Esophagus squamous epithelium (tissue), 5 donors: ENCODE measurements around the gene BOD1. TPM values are rescaled to one million over a fixed set of nuclear protein-coding genes. Genes with fewer than 3 reads are reported as not detected.

Experiments
- DNase-seq: peaks from one replicate; lab custom pipeline; 2025; lab: John Stamatoyannopoulos, UW
- H3K27ac ChIP-seq, 4 donors: fragments of 200-600 bp; sonication (generic); one replicate each; pipeline ENCODE4 v1.5.1; 2016 to 2019; ENCODE audit warnings: mild to moderate bottlenecking in 1 of 4
- H3K27me3 ChIP-seq, 4 donors: fragments of 200-600 bp; sonication (generic); 1 replicate in 3 of 4; 2 replicates in 1 of 4; pipeline versions ENCODE4 v1.5.1 to v1.6.0; 2017 to 2021; ENCODE audit warnings: antibody characterized with exemption in 1 of 4
- H3K36me3 ChIP-seq, 3 donors: fragments of 200-600 bp; sonication (generic); one replicate each; pipeline ENCODE4 v1.5.1; 2016 to 2019
- H3K4me1 ChIP-seq, 3 donors: fragments of 200-600 bp; sonication (generic); one replicate each; pipeline ENCODE4 v1.5.1; 2017 to 2019
- H3K4me3 ChIP-seq, 4 donors: fragments of 200-600 bp; sonication (generic); 1 replicate in 3 of 4; 2 replicates in 1 of 4; pipeline ENCODE4 v1.5.1; 2016 to 2019; ENCODE audit warnings: mild to moderate bottlenecking in 2 of 4, moderate library complexity in 1 of 4
- H3K9me3 ChIP-seq, 3 donors: fragments of 200-600 bp; sonication (generic); one replicate each; pipeline ENCODE4 v1.5.1; 2016 to 2019
- CTCF ChIP-seq, 6 experiments: fragments of 450-650 bp in 4 of 6; fragments of 200-600 bp in 2 of 6; sonication (generic) in 2 of 6; IDR thresholded peaks; one replicate each; pipeline ENCODE4 v1.5.1; 2016 to 2019; ENCODE audit warnings: antibody characterized with exemption in 6 of 6, mild to moderate bottlenecking in 4 of 6, moderate library complexity in 4 of 6
- POLR2A ChIP-seq, 4 donors: fragments of 450-650 bp; IDR thresholded peaks; one replicate each; pipeline ENCODE4 v1.6.1; 2017; ENCODE audit warnings: antibody characterized with exemption in 4 of 4, mild to moderate bottlenecking in 4 of 4, moderate library complexity in 3 of 4
- WGBS, 2 donors: methylation state at CpG; one replicate each; pipeline ENCODE4 v1.1.5; 2018; 5-methylcytosine and 5-hydroxymethylcytosine counted together
- intact Hi-C: fragments of 100-400 bp; cut with DNase I; formaldehyde crosslinking; loops from one replicate; pipeline ENCODE4 v1.15.0; 2022
- total RNA-seq, 4 donors: library from RNA; depleted of rRNA; stranded (reverse); fragments of >200 nt; gene quantifications; one replicate each; pipeline ENCODE4 v1.1.0, GENCODE V29; 2016
- donor health status: DM: yes; HTN: yes; CAD: no.

Gene BOD1
- total RNA-seq, 4 donors from 2014 or later, result 13.8 to 43.1 (median 20.2) TPM

GRCh38 chr5:173634465-173634983, 18.1 kb upstream of the BOD1 start:
- H3K27me3 ChIP-seq, result no peaks in the 10 kb centered on the region
- H3K27ac ChIP-seq, result no peak overlapping the region
- intact Hi-C loops, result no loop called here
- no peak overlapping the region for H3K4me3 ChIP-seq
- no peaks in the 10 kb centered on the region for H3K9me3 ChIP-seq
- TF ChIP-seq CTCF (IDR thresholded peaks at IDR 0.05) (no peak), POLR2A (IDR thresholded peaks at IDR 0.05) (no peak)
- H3K4me1 ChIP-seq, result peaks cover 0 to 13% (median 0%) of the 10 kb centered on the region in 3 donors
- no peaks in the 10 kb centered on the region for H3K36me3 ChIP-seq
- whole genome bisulfite sequencing, 2 donors, result 50 to 59% methylated on average over 4 of the region's 4 CpGs
- no peak for DNase-seq

GRCh38 chr5:173633304-173633703, 16.9 kb upstream of the BOD1 start:
- intact Hi-C loops, result no loop called here
- 40 to 68% methylated on average over 9 to 10 of the region's 10 CpGs for WGBS, 2 donors

GRCh38 chr5:173631478-173631877, 15.0 kb upstream of the BOD1 start:
- Histone ChIP-seq H3K4me3 (no peak overlapping the region), H3K9me3 (no peaks in the 10 kb centered on the region), H3K27ac (no peak overlapping the region), H3K27me3 (no peaks in the 10 kb centered on the region), H3K36me3 (no peaks in the 10 kb centered on the region), H3K4me1 (peaks cover 0 to 13% (median 0%) of the 10 kb centered on the region in 3 donors)
- TF ChIP-seq CTCF (IDR thresholded peaks at IDR 0.05), result no peak
- WGBS, 2 donors, result 62 to 63% methylated on average over 3 of the region's 3 CpGs
- intact Hi-C loops, result no loop called here
- no peak for DNase-seq

More at GRCh38 chr5:173633304-173633703, 16.9 kb upstream of the BOD1 start:
- no peaks in the 10 kb centered on the region for H3K27me3 ChIP-seq
- H3K4me1 ChIP-seq, result peaks cover 0 to 13% (median 0%) of the 10 kb centered on the region in 3 donors
- DNase-seq, result no peak
- no peak overlapping the region for H3K4me3 ChIP-seq
- H3K27ac ChIP-seq, result no peak overlapping the region
- no peaks in the 10 kb centered on the region for H3K36me3 ChIP-seq
- no peaks in the 10 kb centered on the region for H3K9me3 ChIP-seq
- TF ChIP-seq CTCF (IDR thresholded peaks at IDR 0.05) (no peak), POLR2A (IDR thresholded peaks at IDR 0.05) (no peak)

- Histone ChIP-seq H3K27me3 (no peaks in the 10 kb centered on the region), H3K36me3 (no peaks in the 10 kb centered on the region), H3K4me3 (no peak overlapping the region), H3K9me3 (no peaks in the 10 kb centered on the region), H3K27ac (no peak overlapping the region), H3K4me1 (peaks cover 0 to 13% (median 0%) of the 10 kb centered on the region in 3 donors)
- no peak for TF ChIP-seq POLR2A (IDR thresholded peaks at IDR 0.05)
- TF ChIP-seq CTCF (IDR thresholded peaks at IDR 0.05), result no peak
- no peak for DNase-seq
- intact Hi-C loops, result no loop called here
- 62 to 67% methylated on average over 6 of the region's 6 CpGs for WGBS, 2 donors
Measured at GRCh38 chr5:173630724-173631365, 14.4 kb upstream of the BOD1 start.

GRCh38 chr5:173629628-173630027, 13.2 kb upstream of the BOD1 start:
- Histone ChIP-seq H3K4me1 (peaks cover 0 to 13% (median 0%) of the 10 kb centered on the region in 3 donors), H3K27ac (no peak overlapping the region), H3K4me3 (no peak overlapping the region), H3K9me3 (no peaks in the 10 kb centered on the region), H3K36me3 (no peaks in the 10 kb centered on the region), H3K27me3 (no peaks in the 10 kb centered on the region)
- WGBS, 2 donors, result 80% methylated on average over 1 of the region's 1 CpG; no CpG with 5 or more reads in 1 of the 2 donors
- no peak for DNase-seq
- intact Hi-C loops, result no loop called here
- TF ChIP-seq CTCF (IDR thresholded peaks at IDR 0.05), result no peak
- TF ChIP-seq POLR2A (IDR thresholded peaks at IDR 0.05), result no peak
